Adrenal gland (tissue), 5 donors: ENCODE results near the gene ADAMTS12.

Experiments
- POLR2A ChIP-seq, 2 donors: fragments of 450-650 bp; IDR thresholded peaks; one replicate each; pipeline ENCODE4 v1.6.1; 2017; ENCODE audit warnings: antibody characterized with exemption in 2 of 2, mild to moderate bottlenecking in 2 of 2, moderate library complexity in 1 of 2
- TF ChIP-seq, protein P1 (sequence below), 6 experiments: fragments of 450-650 bp in 4 of 6; fragments of 200-600 bp in 2 of 6; sonication (generic) in 1 of 6; IDR thresholded peaks; 1 replicate in 5 of 6; 2 replicates in 1 of 6; pipeline versions ENCODE4 v1.5.1 to v1.8.0; 2016 to 2021; ENCODE audit warnings: antibody characterized with exemption in 6 of 6, mild to moderate bottlenecking in 2 of 6, moderate library complexity in 1 of 6
- donor health status: DM: no; HTN: no; CAD: no.

DNA sequence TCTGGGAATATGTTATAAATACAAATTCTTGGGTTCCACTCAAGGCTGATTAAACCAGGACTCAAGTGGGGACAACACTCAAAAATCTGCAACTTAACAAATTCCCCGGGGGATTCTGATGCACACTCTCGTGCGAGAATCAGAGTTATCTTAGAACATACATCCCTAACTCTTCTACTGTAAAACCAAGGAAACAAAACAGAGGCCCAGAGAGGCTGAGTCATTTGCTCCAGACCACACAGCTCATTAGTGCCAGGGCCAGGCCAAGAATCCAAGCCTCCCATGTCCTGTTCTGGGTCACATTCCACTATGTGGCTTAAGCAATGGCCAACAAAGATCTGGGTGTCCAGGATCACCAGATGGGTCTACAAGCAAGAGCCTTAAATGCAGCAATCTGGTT lies 166.0 kb downstream of the ADAMTS12 start:
- TF ChIP-seq, protein P1, sequence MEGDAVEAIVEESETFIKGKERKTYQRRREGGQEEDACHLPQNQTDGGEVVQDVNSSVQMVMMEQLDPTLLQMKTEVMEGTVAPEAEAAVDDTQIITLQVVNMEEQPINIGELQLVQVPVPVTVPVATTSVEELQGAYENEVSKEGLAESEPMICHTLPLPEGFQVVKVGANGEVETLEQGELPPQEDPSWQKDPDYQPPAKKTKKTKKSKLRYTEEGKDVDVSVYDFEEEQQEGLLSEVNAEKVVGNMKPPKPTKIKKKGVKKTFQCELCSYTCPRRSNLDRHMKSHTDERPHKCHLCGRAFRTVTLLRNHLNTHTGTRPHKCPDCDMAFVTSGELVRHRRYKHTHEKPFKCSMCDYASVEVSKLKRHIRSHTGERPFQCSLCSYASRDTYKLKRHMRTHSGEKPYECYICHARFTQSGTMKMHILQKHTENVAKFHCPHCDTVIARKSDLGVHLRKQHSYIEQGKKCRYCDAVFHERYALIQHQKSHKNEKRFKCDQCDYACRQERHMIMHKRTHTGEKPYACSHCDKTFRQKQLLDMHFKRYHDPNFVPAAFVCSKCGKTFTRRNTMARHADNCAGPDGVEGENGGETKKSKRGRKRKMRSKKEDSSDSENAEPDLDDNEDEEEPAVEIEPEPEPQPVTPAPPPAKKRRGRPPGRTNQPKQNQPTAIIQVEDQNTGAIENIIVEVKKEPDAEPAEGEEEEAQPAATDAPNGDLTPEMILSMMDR (IDR thresholded peaks at IDR 0.05): no peak
- no peak for TF ChIP-seq POLR2A (IDR thresholded peaks at IDR 0.05)
